ENCODE measurements around the gene MAP3K5.
A peak's percentile ranks its signal among the peaks of the same experiment; 100 is the strongest.

Gene MAP3K5

DNA sequence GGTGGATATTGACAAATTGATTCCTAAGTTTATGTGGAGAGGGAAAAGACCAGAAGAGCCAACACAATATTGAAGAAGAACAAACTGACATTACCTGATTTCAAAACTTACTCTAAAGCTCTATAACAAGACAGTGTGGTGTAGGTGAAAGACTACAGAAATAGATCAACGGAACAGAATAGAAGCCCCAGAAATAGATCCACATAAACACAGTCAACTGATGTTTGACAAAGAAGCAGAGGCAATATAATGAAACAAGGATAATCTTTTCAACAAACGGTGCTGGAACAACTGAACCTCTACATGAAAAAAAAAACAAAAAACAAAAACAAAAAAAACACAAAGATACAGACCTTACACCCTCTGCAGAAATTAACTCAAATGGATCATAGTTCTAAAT, 50.2 kb downstream of the MAP3K5 start:
- DNase-seq, result no peak

GRCh38 chr6:136740050-136740974, 52.0 kb downstream of the MAP3K5 start:
- no peak for DNase-seq

DNA sequence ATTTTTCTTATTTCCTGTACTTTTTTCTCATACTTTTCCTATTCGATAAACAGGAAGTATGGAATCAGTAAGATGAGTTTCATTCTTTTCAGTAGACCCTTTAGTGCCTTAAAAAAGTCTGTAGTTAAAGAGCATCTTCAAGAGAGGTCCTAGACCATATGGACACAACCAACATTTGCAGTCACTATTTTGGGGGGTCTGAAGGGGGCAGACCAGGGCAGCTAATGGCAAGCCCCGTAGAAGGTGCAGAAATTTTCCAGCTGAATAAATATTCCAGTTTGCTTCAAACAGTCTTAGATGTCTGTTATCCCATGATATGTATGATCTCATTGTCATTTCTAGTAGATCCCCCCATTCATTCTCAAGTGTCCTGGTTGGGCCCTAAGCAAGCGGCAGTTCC, 52.8 kb downstream of the MAP3K5 start:
- DNase-seq, result no peak

- DNase-seq, result no peak
These were observed 53.2 kb downstream of the MAP3K5 start for GRCh38 chr6:136739071-136739470.

- DNase-seq, result no peak
These were observed 53.6 kb downstream of the MAP3K5 start for GRCh38 chr6:136738692-136739057.

- DNase-seq, result peak; percentile 77 to 92
These were observed 54.2 kb downstream of the MAP3K5 start for GRCh38 chr6:136737871-136738691.

- no peak for DNase-seq
These were observed 54.9 kb downstream of the MAP3K5 start for GRCh38 chr6:136737374-136737844.

DNA sequence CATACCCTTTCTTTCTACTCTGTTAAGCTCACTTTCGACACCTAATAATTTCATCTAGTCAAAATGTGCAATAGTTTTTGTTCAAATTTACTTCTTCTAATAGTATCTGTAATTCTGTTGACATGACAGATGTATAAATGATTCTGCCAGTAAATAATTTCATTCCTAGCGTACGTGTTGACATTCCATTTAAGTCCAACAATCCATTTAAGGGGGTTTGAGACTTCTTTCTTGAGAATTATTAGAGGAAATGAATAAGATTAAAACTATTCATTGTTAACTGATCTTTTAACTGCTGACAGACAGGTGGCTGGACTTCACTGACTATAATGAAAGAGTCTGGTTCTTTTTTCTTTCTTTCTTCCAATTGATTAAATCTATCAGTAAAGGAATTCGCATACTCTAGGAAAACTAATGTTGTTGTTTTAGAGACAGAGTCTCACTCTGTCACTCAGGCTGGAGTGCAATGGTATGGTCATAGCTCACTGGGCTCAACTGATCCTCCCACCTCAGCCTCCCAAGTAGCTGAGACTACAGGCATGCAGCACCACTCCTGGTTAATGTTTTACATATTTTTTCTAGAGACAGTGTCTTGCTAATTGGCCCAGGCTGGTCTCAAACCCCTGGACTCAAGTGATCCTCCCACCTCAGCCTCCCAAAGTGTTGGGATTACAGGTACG, 55.9 kb downstream of the MAP3K5 start:
- DNase-seq, result no peak

DNA sequence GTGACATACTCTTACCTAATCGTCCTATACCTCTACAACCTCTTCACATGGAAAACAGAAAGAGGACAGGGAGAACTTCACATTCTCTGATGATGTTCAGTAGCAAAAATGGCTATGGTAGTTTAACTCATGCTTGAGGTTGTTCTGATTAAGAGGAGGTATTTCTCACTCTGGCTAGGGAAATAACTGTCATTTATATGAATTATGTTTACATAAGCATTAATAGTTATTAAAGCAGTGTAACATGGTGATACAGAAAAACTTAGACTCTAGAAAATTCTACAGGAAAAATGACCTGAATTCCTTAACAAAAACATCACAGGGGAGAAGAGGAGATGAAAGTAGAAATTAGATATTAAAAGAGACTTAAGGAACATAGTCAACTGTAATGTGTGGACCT, 57.3 kb downstream of the MAP3K5 start:
- DNase-seq, result no peak

- DNase-seq, result no peak
These were observed 59.4 kb downstream of the MAP3K5 start for GRCh38 chr6:136732889-136733288.

DNA sequence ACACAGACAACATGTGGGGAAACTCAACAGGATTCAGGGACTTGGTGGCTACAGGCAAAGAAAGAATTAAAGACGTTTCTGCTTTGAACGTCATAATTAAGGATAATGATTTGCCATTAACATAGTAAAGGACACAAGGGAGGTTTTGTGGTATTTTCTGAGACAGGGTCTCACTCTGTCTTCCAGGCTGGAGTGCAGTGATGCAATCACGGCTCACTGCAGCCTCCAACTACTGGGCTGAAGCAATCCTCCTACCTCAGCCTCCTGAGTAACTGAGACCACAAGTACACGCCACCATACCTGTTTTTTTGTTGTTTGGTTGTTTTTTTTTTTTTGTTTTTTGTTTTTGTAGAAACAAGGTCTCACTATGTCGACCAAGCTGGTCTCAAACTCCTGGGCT, 62.4 kb downstream of the MAP3K5 start:
- DNase-seq, result no peak

GRCh38 chr6:136728976-136729515, 63.2 kb downstream of the MAP3K5 start:
- no peak for DNase-seq

- DNase-seq, result no peak
These were observed 64.0 kb downstream of the MAP3K5 start for GRCh38 chr6:136728033-136728939.

DNA sequence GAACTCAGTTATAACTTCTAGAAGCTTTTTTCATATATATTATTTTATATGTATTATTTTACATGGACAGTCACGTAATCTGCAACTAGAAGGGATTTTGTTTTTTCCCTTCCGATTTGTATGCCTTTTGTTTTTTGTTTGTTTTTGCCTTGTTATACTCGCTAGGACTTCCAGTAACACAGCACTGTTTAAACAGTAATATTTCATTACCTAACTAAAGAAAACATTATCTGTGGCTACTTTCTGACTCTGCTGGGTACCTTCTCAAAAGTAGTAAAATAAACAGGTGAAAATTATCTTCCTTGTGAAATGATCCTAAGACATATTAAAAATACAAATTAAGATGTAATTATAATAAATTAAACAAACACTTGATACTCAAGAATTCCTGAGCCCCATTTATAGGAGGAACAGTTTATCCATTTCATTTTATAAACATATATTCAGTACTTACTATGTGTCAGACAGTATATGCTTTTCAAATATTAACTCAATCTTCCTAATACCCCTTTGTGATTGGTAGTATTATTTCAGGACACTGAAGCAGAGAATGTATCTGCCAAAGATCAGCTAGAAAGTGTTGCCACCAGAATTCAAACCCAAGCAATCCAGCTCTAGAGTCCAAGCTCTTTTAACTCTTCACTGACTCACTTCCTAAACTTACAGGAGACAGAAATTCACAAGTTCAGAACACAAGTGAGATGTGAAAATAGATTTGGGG, 65.3 kb downstream of the MAP3K5 start:
- DNase-seq, result no peak

- DNase-seq, result no peak
These were observed 67.2 kb downstream of the MAP3K5 start for GRCh38 chr6:136725124-136725523.

DNA sequence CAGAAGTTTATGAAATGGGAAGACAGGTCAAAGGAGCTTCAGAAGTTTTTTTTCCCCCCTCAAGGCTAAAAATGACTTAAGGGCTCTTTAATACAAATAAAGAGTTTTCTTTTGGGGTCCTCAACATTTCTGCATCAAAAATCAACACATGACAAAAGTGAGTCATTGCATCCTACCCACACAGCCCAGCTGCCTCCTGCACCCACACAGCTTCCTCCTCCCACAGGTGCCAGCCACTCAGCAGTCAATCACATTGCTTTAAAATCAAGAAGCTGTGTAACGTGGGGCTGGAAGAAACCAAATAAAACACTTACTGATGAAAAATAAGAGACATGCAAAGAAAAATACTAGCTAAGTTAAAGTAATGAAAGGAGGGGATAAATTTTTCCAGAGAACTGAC, 68.5 kb downstream of the MAP3K5 start:
- peak; percentile 64 to 82 for DNase-seq

- DNase-seq, result no peak
These were observed 70.8 kb downstream of the MAP3K5 start for GRCh38 chr6:136721467-136721866.

DNA sequence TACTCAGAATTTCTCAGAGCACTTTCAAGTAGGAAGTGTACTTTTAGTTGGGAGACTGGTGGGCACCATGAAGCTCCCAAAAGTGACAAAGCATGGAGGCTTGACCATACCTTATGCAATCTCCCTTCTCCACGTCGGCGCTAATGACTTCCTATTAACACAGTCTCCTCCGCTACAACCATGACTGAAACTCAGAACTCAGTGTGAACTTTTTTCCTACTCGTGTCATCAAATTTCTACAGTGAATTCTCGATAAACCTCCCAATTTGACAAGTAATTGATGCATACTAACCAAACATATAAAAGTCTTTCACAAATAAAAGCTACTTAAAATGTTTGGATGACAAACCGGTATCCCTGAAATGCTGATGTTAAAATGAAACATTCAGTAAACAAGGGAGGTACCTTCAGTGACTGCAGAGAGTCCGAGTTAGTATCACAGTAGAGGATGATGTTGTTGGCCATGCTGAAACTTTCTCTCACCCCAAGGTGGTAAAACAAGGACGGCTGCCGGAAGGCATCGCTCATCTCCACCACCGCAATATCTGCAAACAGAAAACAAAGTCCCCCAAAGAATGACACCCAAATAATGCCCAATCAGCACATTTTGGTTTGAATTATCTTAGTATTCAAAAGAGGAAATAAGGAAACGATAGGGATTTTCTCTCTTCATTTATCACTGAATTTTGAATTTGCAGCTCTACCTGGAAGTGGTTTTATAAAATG, 72.1 kb downstream of the MAP3K5 start:
- DNase-seq, result peak; percentile 68 to 74

DNA sequence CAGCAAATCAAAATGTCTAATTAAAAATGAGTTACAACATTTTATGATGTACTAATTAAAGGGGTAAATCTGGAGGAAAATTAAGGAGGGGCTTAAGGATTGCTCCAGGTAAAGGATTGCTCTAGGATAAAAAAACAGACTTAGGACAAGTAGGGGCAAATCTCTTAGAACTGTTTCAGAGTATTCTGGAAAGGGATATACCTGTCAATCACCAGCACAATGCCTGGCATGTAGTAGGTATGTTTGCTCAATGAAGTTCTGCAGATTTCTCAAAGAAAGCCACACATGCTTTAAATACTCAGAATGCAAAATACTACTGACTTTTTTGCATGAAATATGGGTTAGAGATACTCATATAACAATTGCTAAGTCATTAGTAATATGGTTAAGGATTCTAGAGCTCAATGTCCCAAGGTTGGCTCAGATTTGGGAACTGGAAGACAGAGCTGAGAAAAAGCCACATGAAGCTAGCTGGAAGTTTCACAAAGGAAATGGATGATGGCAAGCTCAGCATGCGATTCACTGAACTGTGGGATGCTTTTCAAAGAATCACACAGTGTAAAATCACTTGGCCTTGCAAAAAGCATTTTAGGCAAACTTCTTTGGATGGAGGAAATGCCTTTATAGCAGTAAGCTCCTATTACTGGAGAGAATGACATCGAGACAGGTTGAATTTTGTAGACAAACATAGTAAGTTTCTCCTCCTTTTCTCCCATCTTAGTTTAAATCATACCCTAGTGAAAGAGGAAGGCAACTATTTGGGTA, 72.8 kb downstream of the MAP3K5 start:
- peak; percentile 36 to 39 for DNase-seq

DNA sequence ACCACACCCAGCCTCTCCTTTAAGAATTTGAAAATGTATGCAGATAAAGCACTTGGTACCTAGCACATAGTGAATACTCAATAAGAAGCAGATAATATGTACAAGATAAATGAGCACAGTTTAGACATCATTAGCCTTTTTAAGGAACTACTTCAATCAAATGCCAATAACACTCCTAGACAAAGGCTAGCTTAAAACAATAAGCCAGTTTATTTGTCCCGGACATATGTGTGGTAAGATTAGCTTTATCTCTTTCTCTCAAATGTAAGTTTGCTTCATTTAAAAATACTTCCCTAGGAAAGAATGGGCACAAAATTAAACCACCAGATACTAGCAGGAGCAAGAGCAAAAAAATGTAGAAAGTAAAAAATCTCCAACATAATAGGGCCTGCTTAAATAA, 73.8 kb downstream of the MAP3K5 start:
- no peak for DNase-seq

All from inflammatory macrophage treated with lipopolysaccharide for 1 hour (primary cell).